ENCODE results near the gene CISD2.
"Not testable (repeated sequence)": the region's sequence is repeated elsewhere in the genome, so short reads cannot be mapped to it uniquely, and the experiment has no call there.

DNA sequence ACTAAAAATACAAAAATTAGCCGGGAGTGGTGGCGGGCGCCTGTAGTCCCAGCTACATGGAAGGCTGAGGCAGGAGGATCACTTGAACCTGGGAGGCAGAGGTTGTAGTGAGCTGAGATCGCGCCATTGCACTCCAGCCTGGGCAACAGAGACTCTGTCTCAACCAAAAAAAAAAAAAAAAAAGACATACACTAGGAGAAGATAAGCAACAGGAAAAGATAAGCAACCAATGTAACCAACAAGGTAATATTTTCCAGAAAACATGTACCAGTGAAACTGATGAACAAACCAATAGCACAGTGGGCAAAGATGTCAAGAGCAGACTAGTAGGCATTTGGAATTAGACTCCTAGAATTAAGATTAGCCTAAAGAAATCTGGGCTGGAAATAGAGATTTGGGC is 3.5 kb upstream of the CISD2 start:
- TF ChIP-seq EP300, POLR2A (IDR thresholded peaks at IDR 0.05): not testable (repeated sequence)
- TF ChIP-seq, protein P1, sequence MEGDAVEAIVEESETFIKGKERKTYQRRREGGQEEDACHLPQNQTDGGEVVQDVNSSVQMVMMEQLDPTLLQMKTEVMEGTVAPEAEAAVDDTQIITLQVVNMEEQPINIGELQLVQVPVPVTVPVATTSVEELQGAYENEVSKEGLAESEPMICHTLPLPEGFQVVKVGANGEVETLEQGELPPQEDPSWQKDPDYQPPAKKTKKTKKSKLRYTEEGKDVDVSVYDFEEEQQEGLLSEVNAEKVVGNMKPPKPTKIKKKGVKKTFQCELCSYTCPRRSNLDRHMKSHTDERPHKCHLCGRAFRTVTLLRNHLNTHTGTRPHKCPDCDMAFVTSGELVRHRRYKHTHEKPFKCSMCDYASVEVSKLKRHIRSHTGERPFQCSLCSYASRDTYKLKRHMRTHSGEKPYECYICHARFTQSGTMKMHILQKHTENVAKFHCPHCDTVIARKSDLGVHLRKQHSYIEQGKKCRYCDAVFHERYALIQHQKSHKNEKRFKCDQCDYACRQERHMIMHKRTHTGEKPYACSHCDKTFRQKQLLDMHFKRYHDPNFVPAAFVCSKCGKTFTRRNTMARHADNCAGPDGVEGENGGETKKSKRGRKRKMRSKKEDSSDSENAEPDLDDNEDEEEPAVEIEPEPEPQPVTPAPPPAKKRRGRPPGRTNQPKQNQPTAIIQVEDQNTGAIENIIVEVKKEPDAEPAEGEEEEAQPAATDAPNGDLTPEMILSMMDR (IDR thresholded peaks at IDR 0.05), result not testable (repeated sequence)
